Measurements from ENCODE around the gene TBRG4.

Gene TBRG4

GRCh38 chr7:45075871-45076796, 35.4 kb downstream of the TBRG4 start:
- no peak for DNase-seq (ENCODE audit: low spot score)

GRCh38 chr7:45075355-45075644, 36.2 kb downstream of the TBRG4 start:
- no peak for DNase-seq (ENCODE audit: low spot score)

- DNase-seq (ENCODE audit: low spot score): no peak
These were observed 36.8 kb downstream of the TBRG4 start for GRCh38 chr7:45074528-45075354.

- no peak for DNase-seq (ENCODE audit: low spot score)
These were observed 37.5 kb downstream of the TBRG4 start for GRCh38 chr7:45073786-45074527.

GRCh38 chr7:45073031-45073785, 38.3 kb downstream of the TBRG4 start:
- no peak for DNase-seq (ENCODE audit: low spot score)

- DNase-seq (ENCODE audit: low spot score): no peak
These were observed 39.1 kb downstream of the TBRG4 start for GRCh38 chr7:45072131-45073030.

- DNase-seq (ENCODE audit: low spot score): no peak
These were observed 40.0 kb downstream of the TBRG4 start for GRCh38 chr7:45071528-45071927.

GRCh38 chr7:45070254-45070642, 41.2 kb downstream of the TBRG4 start:
- no peak for DNase-seq (ENCODE audit: low spot score)

- no peak for DNase-seq (ENCODE audit: low spot score)
These were observed 41.8 kb downstream of the TBRG4 start for GRCh38 chr7:45069444-45070253.

GRCh38 chr7:45068236-45069023, 43.1 kb downstream of the TBRG4 start:
- no peak for DNase-seq (ENCODE audit: low spot score)

- no peak for DNase-seq (ENCODE audit: low spot score)
These were observed 43.9 kb downstream of the TBRG4 start for GRCh38 chr7:45067582-45067981.

GRCh38 chr7:45066409-45066808, 45.1 kb downstream of the TBRG4 start:
- DNase-seq (ENCODE audit: low spot score): no peak

GRCh38 chr7:45065031-45065995, 46.2 kb downstream of the TBRG4 start:
- no peak for DNase-seq (ENCODE audit: low spot score)

- no peak for DNase-seq (ENCODE audit: low spot score)
These were observed 47.3 kb downstream of the TBRG4 start for GRCh38 chr7:45064047-45064725.

- no peak for DNase-seq (ENCODE audit: low spot score)
These were observed 49.6 kb downstream of the TBRG4 start for GRCh38 chr7:45061806-45062425.

GRCh38 chr7:45061352-45061751, 50.1 kb downstream of the TBRG4 start:
- DNase-seq (ENCODE audit: low spot score): no peak

All from SK-N-DZ (cell line).